KOPT-K1 (cell line): ENCODE data around the gene ING5.

Experiments
- H3K27ac ChIP-seq: fragments of 200-600 bp; sonication (generic); 2 replicates; pipeline ENCODE4 v1.5.1; 2016; ENCODE audit warnings: antibody characterized with exemption, mild to moderate bottlenecking, low read depth, low read length; ENCODE audit not compliant: poor library complexity, severe bottlenecking
- H3K36me3 ChIP-seq: fragments of 200-600 bp; sonication (generic); 2 replicates; pipeline ENCODE4 v1.5.1; 2017; ENCODE audit warnings: antibody characterized with exemption, mild to moderate bottlenecking, low read length, moderate library complexity; ENCODE audit not compliant: insufficient read depth
- H3K9me3 ChIP-seq: fragments of 200-600 bp; sonication (generic); 2 replicates; pipeline ENCODE4 v1.5.1; 2017; ENCODE audit warnings: antibody characterized with exemption, low read length, mild to moderate bottlenecking; ENCODE audit not compliant: insufficient read depth, poor library complexity, severe bottlenecking

Gene ING5

GRCh38 chr2:241764275-241765241, 62.7 kb downstream of the ING5 start:
- Histone ChIP-seq H3K27ac (no peak overlapping the region), H3K9me3 (peaks cover 5% of the 10 kb centered on the region), H3K36me3 (peaks cover 22% of the 10 kb centered on the region)

- H3K27ac ChIP-seq, result no peak overlapping the region
- H3K9me3 ChIP-seq, result no peaks in the 10 kb centered on the region
- H3K36me3 ChIP-seq, result peaks cover 4% of the 10 kb centered on the region; the same call in 1 of the 2 replicates
Observed at GRCh38 chr2:241767464-241768250, 65.8 kb downstream of the ING5 start.

- H3K9me3 ChIP-seq, result no peaks in the 10 kb centered on the region
- peaks cover 4% of the 10 kb centered on the region; the same call in 1 of the 2 replicates for H3K36me3 ChIP-seq
- no peak overlapping the region for H3K27ac ChIP-seq
Observed at GRCh38 chr2:241768251-241768711, 66.4 kb downstream of the ING5 start.

GRCh38 chr2:241768850-241769249, 67.0 kb downstream of the ING5 start:
- Histone ChIP-seq H3K9me3 (no peaks in the 10 kb centered on the region), H3K36me3 (peaks cover 2% of the 10 kb centered on the region; the same call in 1 of the 2 replicates), H3K27ac (no peak overlapping the region)

GRCh38 chr2:241769819-241770184, 68.0 kb downstream of the ING5 start:
- Histone ChIP-seq H3K27ac (no peak overlapping the region), H3K9me3 (no peaks in the 10 kb centered on the region), H3K36me3 (no peaks in the 10 kb centered on the region; the same call in 1 of the 2 replicates)

- Histone ChIP-seq H3K36me3 (no peaks in the 10 kb centered on the region; the same call in 1 of the 2 replicates), H3K9me3 (no peaks in the 10 kb centered on the region), H3K27ac (no peak overlapping the region)
Observed at GRCh38 chr2:241770185-241770935, 68.5 kb downstream of the ING5 start.

GRCh38 chr2:241770936-241771285, 69.1 kb downstream of the ING5 start:
- Histone ChIP-seq H3K9me3 (no peaks in the 10 kb centered on the region), H3K27ac (no peak overlapping the region), H3K36me3 (no peaks in the 10 kb centered on the region; the same call in 1 of the 2 replicates)

- Histone ChIP-seq H3K36me3 (no peaks in the 10 kb centered on the region; the same call in 1 of the 2 replicates), H3K9me3 (no peaks in the 10 kb centered on the region), H3K27ac (no peak overlapping the region)
Observed at GRCh38 chr2:241771286-241772062, 69.6 kb downstream of the ING5 start.

- Histone ChIP-seq H3K27ac (no peak overlapping the region), H3K36me3 (no peaks in the 10 kb centered on the region; the same call in 1 of the 2 replicates), H3K9me3 (no peaks in the 10 kb centered on the region)
Observed at GRCh38 chr2:241772063-241772499, 70.2 kb downstream of the ING5 start.

- Histone ChIP-seq H3K27ac (no peak overlapping the region), H3K9me3 (no peaks in the 10 kb centered on the region), H3K36me3 (no peaks in the 10 kb centered on the region)
Observed at GRCh38 chr2:241773511-241774418, 71.9 kb downstream of the ING5 start.

GRCh38 chr2:241774419-241775222, 72.8 kb downstream of the ING5 start:
- no peaks in the 10 kb centered on the region for H3K36me3 ChIP-seq
- H3K27ac ChIP-seq, result no peak overlapping the region
- H3K9me3 ChIP-seq, result no peaks in the 10 kb centered on the region

- Histone ChIP-seq H3K9me3 (peaks cover 2% of the 10 kb centered on the region), H3K36me3 (no peaks in the 10 kb centered on the region), H3K27ac (no peak overlapping the region)
Observed at GRCh38 chr2:241775223-241776177, 73.7 kb downstream of the ING5 start.
